CD14-positive monocyte (primary cell): ENCODE measurements around the gene CLTA. TPM values are rescaled to one million over a fixed set of nuclear protein-coding genes. Genes with fewer than 3 reads are reported as not detected.
A peak's percentile ranks its signal among the peaks of the same experiment; 100 is the strongest.

Experiments used
- DNase-seq, 3 donors: peaks; one replicate each; pipeline ENCODE4 v3.0.0-alpha.2; 2011 to 2022
- H2AFZ ChIP-seq: 2 replicates; pipeline ENCODE4 v1.6.0; 2012; ENCODE audit warnings: mild to moderate bottlenecking, low read depth, low read length, inconsistent platforms; ENCODE audit not compliant: insufficient read depth, poor library complexity, severe bottlenecking
- H3K27ac ChIP-seq, 2 donors: 1 replicate in 1 of 2; 2 replicates in 1 of 2; pipeline ENCODE4 v1.5.1; 2012 to 2013; ENCODE audit warnings: low read length in 2 of 2, control low read depth in 1 of 2, inconsistent platforms in 1 of 2, low read depth in 1 of 2, mild to moderate bottlenecking in 1 of 2
- H3K27me3 ChIP-seq, 2 donors: one replicate each; pipeline versions ENCODE4 v1.6.0 to v1.6.1; 2011 to 2013; ENCODE audit warnings: low read length in 2 of 2; ENCODE audit not compliant: control insufficient read depth in 2 of 2, insufficient read depth in 2 of 2
- H3K36me3 ChIP-seq, 2 donors: replicated peaks in 1 of 2; 1 replicate in 1 of 2; 2 replicates in 1 of 2; pipeline versions ENCODE4 v1.5.1 to v1.6.1; 2012 to 2013; ENCODE audit warnings: low read length in 2 of 2, control low read depth in 1 of 2, inconsistent platforms in 1 of 2, mild to moderate bottlenecking in 1 of 2; ENCODE audit not compliant: insufficient read depth in 2 of 2, control insufficient read depth in 1 of 2
- H3K4me1 ChIP-seq, 2 donors: 1 replicate in 1 of 2; 2 replicates in 1 of 2; pipeline versions ENCODE4 v1.5.1 to v1.6.1; 2012 to 2013; ENCODE audit warnings: low read length in 2 of 2, control low read depth in 1 of 2, inconsistent platforms in 1 of 2, mild to moderate bottlenecking in 1 of 2, moderate library complexity in 1 of 2; ENCODE audit not compliant: insufficient read depth in 2 of 2, control insufficient read depth in 1 of 2
- H3K4me2 ChIP-seq: replicated peaks from 2 replicates; pipeline ENCODE3; 2012; ENCODE audit warnings: low read length, moderate library complexity, mild to moderate bottlenecking; ENCODE audit not compliant: poor library complexity, severe bottlenecking; ENCODE audit errors: extremely low read depth
- H3K4me3 ChIP-seq, 3 experiments: fragments of 200-600 bp in 1 of 3; sonication (generic) in 1 of 3; replicated peaks in 1 of 3; 1 replicate in 2 of 3; 2 replicates in 1 of 3; pipeline ENCODE4 v1.5.1; 2011 to 2013; ENCODE audit warnings: low read length in 3 of 3, mild to moderate bottlenecking in 3 of 3, control low read depth in 2 of 3, low read depth in 2 of 3, inconsistent platforms in 1 of 3, moderate library complexity in 1 of 3
- H3K79me2 ChIP-seq: 2 replicates; pipeline ENCODE4 v1.6.0; 2012; ENCODE audit warnings: mild to moderate bottlenecking, control low read depth, inconsistent platforms, low read length, moderate library complexity; ENCODE audit not compliant: insufficient read depth
- H3K9ac ChIP-seq: 2 replicates; pipeline ENCODE4 v1.6.0; 2017; ENCODE audit warnings: low read length, mild to moderate bottlenecking; ENCODE audit not compliant: insufficient read depth, poor library complexity, severe bottlenecking
- H3K9me3 ChIP-seq, 2 donors: replicated peaks in 1 of 2; 1 replicate in 1 of 2; 2 replicates in 1 of 2; pipeline versions ENCODE4 v1.5.1 to v1.6.1; 2012 to 2013; ENCODE audit warnings: low read length in 2 of 2, control low read depth in 1 of 2; ENCODE audit not compliant: control insufficient read depth in 1 of 2, insufficient read depth in 1 of 2
- H4K20me1 ChIP-seq: 2 replicates; pipeline ENCODE4 v1.6.0; 2012; ENCODE audit warnings: mild to moderate bottlenecking, low read length, control low read depth, moderate library complexity; ENCODE audit not compliant: insufficient read depth
- H3K27ac Mint-ChIP-seq, 7 donors: one replicate each; pipeline ENCODE4 v1.8.0; 2020; ENCODE audit warnings: mild to moderate bottlenecking in 7 of 7, mixed read lengths in 7 of 7, moderate library complexity in 6 of 7, inconsistent platforms in 2 of 7
- H3K27me3 Mint-ChIP-seq, 3 donors: one replicate each; pipeline ENCODE4 v1.8.0; 2021 to 2022; ENCODE audit warnings: low read depth in 3 of 3, mild to moderate bottlenecking in 3 of 3, mixed read lengths in 3 of 3, moderate library complexity in 3 of 3, inconsistent platforms in 1 of 3
- H3K36me3 Mint-ChIP-seq, 2 donors: one replicate each; pipeline ENCODE4 v1.8.0; 2020; ENCODE audit warnings: mixed read lengths in 2 of 2, inconsistent platforms in 1 of 2, mild to moderate bottlenecking in 1 of 2
- H3K4me1 Mint-ChIP-seq: one replicate; pipeline ENCODE4 v1.8.0; 2020; ENCODE audit warnings: mild to moderate bottlenecking, mixed read lengths
- H3K4me3 Mint-ChIP-seq, 2 donors: one replicate each; pipeline ENCODE4 v1.8.0; 2020; ENCODE audit warnings: mild to moderate bottlenecking in 2 of 2, mixed read lengths in 2 of 2, moderate library complexity in 1 of 2
- H3K9me3 Mint-ChIP-seq, 7 donors: one replicate each; pipeline ENCODE4 v1.8.0; 2020 to 2022; ENCODE audit warnings: mixed read lengths in 7 of 7, mild to moderate bottlenecking in 6 of 7, moderate library complexity in 6 of 7, inconsistent platforms in 2 of 7
- WGBS: methylation state at CpG from one replicate; pipeline ENCODE4 v1.1.5; 2013; ENCODE audit warnings: missing lambda C conversion rate; ENCODE audit not compliant: insufficient coverage; 5-methylcytosine and 5-hydroxymethylcytosine counted together
- intact Hi-C, 2 donors: fragments of 100-400 bp; cut with micrococcal nuclease; formaldehyde crosslinking; loops; one replicate each; pipeline versions ENCODE4 v1.15.0 to v1.15.1; 2023
- polyA plus RNA-seq, 3 donors: library from polyadenylated mRNA; depleted of rRNA in 1 of 3; unstranded in 2 of 3; stranded (reverse) in 1 of 3; fragments of 300-500 nt in 2 of 3; fragments of >200 nt in 1 of 3; fragmentation: Illumina TruSeq in 2 of 3; gene quantifications; 1 replicate in 2 of 3; 2 replicates in 1 of 3; pipeline ENCODE4 v1.2.3, GENCODE V29; 2012 to 2021
- TF ChIP-seq, protein P1 (sequence below): fragments of 200-600 bp; IDR thresholded peaks from one replicate; pipeline ENCODE4 v1.8.0; 2022; ENCODE audit warnings: antibody characterized with exemption, mild to moderate bottlenecking

CLTA gene
- polyA plus RNA-seq, 3 donors, result 85.6 to 262 (median 225) TPM

GRCh38 chr9:36169166-36169565 lies 21.6 kb upstream of the CLTA start, which contains the start of gene CCIN:
Gene CCIN (plus strand): TSS chr9:36169388. CDS start chr9:36169503, 115 bp downstream.
- H3K4me2 ChIP-seq, result no peak within 1 kb of the TSS
- H3K36me3 ChIP-seq, result no peaks in the 10 kb centered on the region
- Mint-ChIP-seq H3K4me1 (peaks cover 41% of the 10 kb centered on the region), H3K27ac (peak within 1 kb of the TSS in 4 of 7 donors; percentile 7 to 71 (median 36)), H3K36me3 (peaks cover under 1 to 3% of the 10 kb centered on the region in 2 donors), H3K9me3 (no peaks in the 10 kb centered on the region), H3K4me3 (peak within 1 kb of the TSS; percentile 10 to 30), H3K27me3 (peaks cover 7 to 18% (median 7%) of the 10 kb centered on the region in 3 donors)
- no peak for DNase-seq
- H3K27me3 ChIP-seq, result no peaks in the 10 kb centered on the region
- intact Hi-C loops, result loop anchor here (5.0 to 10.0 kb wide), 2 partner anchors 42 to 134 kb away; partner anchors contain the start of gene RECK (in 2 of the 2)
- no peak within 1 kb of the TSS for H3K4me3 ChIP-seq
- no peak within 1 kb of the TSS for H3K27ac ChIP-seq
- TF ChIP-seq, protein P1, sequence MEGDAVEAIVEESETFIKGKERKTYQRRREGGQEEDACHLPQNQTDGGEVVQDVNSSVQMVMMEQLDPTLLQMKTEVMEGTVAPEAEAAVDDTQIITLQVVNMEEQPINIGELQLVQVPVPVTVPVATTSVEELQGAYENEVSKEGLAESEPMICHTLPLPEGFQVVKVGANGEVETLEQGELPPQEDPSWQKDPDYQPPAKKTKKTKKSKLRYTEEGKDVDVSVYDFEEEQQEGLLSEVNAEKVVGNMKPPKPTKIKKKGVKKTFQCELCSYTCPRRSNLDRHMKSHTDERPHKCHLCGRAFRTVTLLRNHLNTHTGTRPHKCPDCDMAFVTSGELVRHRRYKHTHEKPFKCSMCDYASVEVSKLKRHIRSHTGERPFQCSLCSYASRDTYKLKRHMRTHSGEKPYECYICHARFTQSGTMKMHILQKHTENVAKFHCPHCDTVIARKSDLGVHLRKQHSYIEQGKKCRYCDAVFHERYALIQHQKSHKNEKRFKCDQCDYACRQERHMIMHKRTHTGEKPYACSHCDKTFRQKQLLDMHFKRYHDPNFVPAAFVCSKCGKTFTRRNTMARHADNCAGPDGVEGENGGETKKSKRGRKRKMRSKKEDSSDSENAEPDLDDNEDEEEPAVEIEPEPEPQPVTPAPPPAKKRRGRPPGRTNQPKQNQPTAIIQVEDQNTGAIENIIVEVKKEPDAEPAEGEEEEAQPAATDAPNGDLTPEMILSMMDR, result no peak
- no peak within 1 kb of the TSS for H2AFZ ChIP-seq
- no peak within 1 kb of the TSS for H3K9ac ChIP-seq
- H3K79me2 ChIP-seq, result no peaks in the 10 kb centered on the region
- WGBS, result 95% methylated on average over 4 of the region's 6 CpGs
- no peaks in the 10 kb centered on the region for H4K20me1 ChIP-seq
- H3K9me3 ChIP-seq, result no peaks in the 10 kb centered on the region
- H3K4me1 ChIP-seq, result peaks cover 18 to 28% of the 10 kb centered on the region in 2 donors

DNA sequence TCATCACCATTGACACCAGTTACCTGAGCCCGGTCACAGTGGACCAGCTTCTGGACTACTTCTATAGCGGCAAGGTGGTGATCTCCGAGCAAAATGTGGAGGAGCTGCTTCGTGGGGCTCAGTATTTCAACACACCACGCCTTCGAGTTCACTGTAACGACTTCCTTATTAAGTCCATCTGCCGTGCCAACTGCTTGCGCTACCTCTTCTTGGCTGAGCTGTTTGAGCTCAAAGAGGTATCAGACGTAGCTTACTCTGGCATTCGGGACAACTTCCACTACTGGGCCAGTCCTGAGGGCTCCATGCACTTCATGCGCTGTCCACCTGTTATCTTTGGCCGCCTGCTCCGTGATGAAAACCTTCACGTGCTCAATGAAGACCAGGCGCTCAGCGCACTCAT lies 21.0 kb upstream of the CLTA start:
- Histone ChIP-seq H2AFZ (no peak overlapping the region), H3K79me2 (no peaks in the 10 kb centered on the region), H3K27ac (no peak overlapping the region), H3K4me3 (no peak overlapping the region), H3K36me3 (no peaks in the 10 kb centered on the region), H3K4me2 (no peak overlapping the region), H3K27me3 (no peaks in the 10 kb centered on the region), H3K4me1 (peaks cover 18 to 28% of the 10 kb centered on the region in 2 donors), H4K20me1 (no peaks in the 10 kb centered on the region), H3K9ac (no peak overlapping the region), H3K9me3 (no peaks in the 10 kb centered on the region)
- H3K4me3 Mint-ChIP-seq, result peak overlapping the region; percentile 10 to 30
- peaks cover 5 to 18% (median 7%) of the 10 kb centered on the region in 3 donors for H3K27me3 Mint-ChIP-seq
- H3K27ac Mint-ChIP-seq, result peak overlapping the region in 2 of 7 donors; percentile 36 to 71
- intact Hi-C loops, result loop anchor here (5.0 to 10.0 kb wide), 2 partner anchors 42 to 135 kb away; partner anchors contain the start of gene RECK (in 2 of the 2)
- H3K9me3 Mint-ChIP-seq, result no peaks in the 10 kb centered on the region
- DNase-seq, result peak in 2 of 3 donors; percentile 54 to 75
- TF ChIP-seq, protein P1, result no peak
- peaks cover 37% of the 10 kb centered on the region for H3K4me1 Mint-ChIP-seq
- no peaks in the 10 kb centered on the region for H3K36me3 Mint-ChIP-seq
- 51% methylated on average over 17 of the region's 17 CpGs for WGBS
